Occipital lobe (tissue), 2 donors: ENCODE results near the gene SLC29A3. TPM values are rescaled to one million over a fixed set of nuclear protein-coding genes. Genes with fewer than 3 reads are reported as not detected.
"Not testable (repeated sequence)": the region's sequence is repeated elsewhere in the genome, so short reads cannot be mapped to it uniquely, and the experiment has no call there.

ENCODE experiments used
- DNase-seq: peaks from one replicate; lab custom pipeline; 2025; lab: John Stamatoyannopoulos, UW
- total RNA-seq: library from RNA; depleted of rRNA; stranded (reverse); fragments of >200 nt; gene quantifications from one replicate; pipeline ENCODE4 v1.2.3, GENCODE V29; 2014

Gene SLC29A3
- total RNA-seq, result 0.78 TPM

- peak; percentile 76 for DNase-seq
Observed at GRCh38 chr10:71319042-71319799, at the start of gene SLC29A3. Gene SLC29A3, plus strand, starts transcription at chr10:71319259. Its CDS starts 51 bp downstream, at chr10:71319310.

- DNase-seq, result no peak
Observed at GRCh38 chr10:71269301-71270288, 49.5 kb upstream of the SLC29A3 start.

- peak; percentile 24 for DNase-seq
Observed at GRCh38 chr10:71270301-71271220, 48.5 kb upstream of the SLC29A3 start.

GRCh38 chr10:71271662-71272055 lies 47.4 kb upstream of the SLC29A3 start:
- no peak for DNase-seq

GRCh38 chr10:71272056-71272771 lies 46.8 kb upstream of the SLC29A3 start:
- DNase-seq, result no peak

GRCh38 chr10:71272974-71273373 lies 46.1 kb upstream of the SLC29A3 start:
- not testable (repeated sequence) for DNase-seq

- no peak for DNase-seq
Observed at GRCh38 chr10:71273506-71273905, 45.6 kb upstream of the SLC29A3 start.

GRCh38 chr10:71274901-71275796 lies 43.9 kb upstream of the SLC29A3 start:
- DNase-seq, result no peak

GRCh38 chr10:71276873-71277272 lies 42.2 kb upstream of the SLC29A3 start:
- DNase-seq, result no peak

- DNase-seq, result no peak
Observed at GRCh38 chr10:71277914-71278665, 41.0 kb upstream of the SLC29A3 start.

- DNase-seq, result no peak
Observed at GRCh38 chr10:71278691-71279588, 40.1 kb upstream of the SLC29A3 start.

GRCh38 chr10:71279590-71280170 lies 39.4 kb upstream of the SLC29A3 start:
- no peak for DNase-seq

GRCh38 chr10:71280216-71280615 lies 38.8 kb upstream of the SLC29A3 start:
- no peak for DNase-seq

- no peak for DNase-seq
Observed at GRCh38 chr10:71280825-71281224, 38.2 kb upstream of the SLC29A3 start.

- DNase-seq, result no peak
Observed at GRCh38 chr10:71281646-71282322, 37.3 kb upstream of the SLC29A3 start.

GRCh38 chr10:71282323-71282680 lies 36.8 kb upstream of the SLC29A3 start:
- DNase-seq, result no peak

- DNase-seq, result no peak
Observed at GRCh38 chr10:71283410-71283809, 35.6 kb upstream of the SLC29A3 start.
